GM12865 (cell line): ENCODE results near the gene P2RY8.
"Not testable (repeated sequence)": the region's sequence is repeated elsewhere in the genome, so short reads cannot be mapped to it uniquely, and the experiment has no call there.

Experiments used
- DNase-seq: peaks from one replicate; pipeline ENCODE4 v3.0.0; 2010; ENCODE audit warnings: low read depth
- H3K4me3 ChIP-seq: 2 replicates; pipeline ENCODE4 v1.5.1; 2011; ENCODE audit warnings: mild to moderate bottlenecking, low read depth, low read length, control low read depth
- CTCF ChIP-seq: IDR thresholded peaks from 2 replicates; pipeline ENCODE4 v1.5.1; 2011; ENCODE audit warnings: low read length, control low read depth, low read depth, inconsistent platforms; ENCODE audit not compliant: insufficient read depth; ENCODE audit errors: missing control alignments

P2RY8 gene

DNA sequence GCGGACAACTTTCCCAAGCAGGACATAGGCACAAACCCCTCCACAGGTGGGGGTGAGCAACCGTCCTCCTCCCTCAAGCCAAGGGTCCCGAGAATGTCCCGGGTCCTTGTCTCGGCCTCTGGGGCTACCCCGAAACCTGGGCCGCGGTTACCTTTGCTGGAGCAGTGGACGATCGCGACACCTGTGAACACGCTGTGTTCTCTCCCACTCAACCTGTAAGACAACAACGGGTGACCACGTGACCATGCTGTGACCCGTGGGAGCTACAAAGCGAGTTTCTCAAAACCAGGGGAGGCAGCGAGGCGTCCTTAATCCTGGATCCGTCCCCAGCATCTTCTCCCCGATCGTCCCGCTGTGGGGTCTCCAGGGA lies 102.1 kb downstream of the P2RY8 start:
- no peak for DNase-seq
- no peak overlapping the region for H3K4me3 ChIP-seq
- no peak for TF ChIP-seq CTCF

DNA sequence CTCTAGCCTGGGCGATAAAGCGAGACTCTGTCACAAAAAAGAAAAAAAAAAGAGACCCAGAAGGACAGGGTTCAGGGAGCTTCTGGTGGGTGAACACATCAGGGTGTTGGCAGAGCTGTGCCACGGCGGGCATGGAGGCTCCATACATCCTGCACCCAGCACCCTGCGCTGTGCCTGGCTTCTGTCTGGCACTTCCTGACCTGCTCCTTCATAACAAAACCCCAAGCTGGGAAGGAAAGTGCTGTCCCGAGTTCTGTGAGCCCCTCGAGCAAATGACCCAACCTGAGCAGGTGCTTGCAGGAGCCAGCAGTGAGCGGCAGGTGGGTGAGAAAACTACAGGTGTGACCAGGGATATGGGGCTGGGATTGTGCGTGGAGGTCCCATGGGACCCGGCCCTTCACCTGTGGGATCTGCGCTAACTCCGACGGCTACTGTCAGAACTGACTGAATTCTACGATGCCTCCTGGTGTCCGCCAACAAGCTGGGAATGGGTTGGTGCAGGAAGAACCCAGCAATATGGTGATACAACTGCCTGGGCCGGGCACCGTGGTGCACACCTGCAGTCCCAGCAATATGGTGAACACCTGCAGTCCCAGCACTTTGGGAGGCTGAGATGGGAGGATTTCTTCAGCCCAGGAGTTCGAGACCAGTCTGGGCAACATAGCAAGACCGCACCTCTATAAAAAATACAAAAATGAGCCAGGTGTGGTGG lies 103.2 kb downstream of the P2RY8 start:
- no peak overlapping the region for H3K4me3 ChIP-seq
- no peak for TF ChIP-seq CTCF

DNA sequence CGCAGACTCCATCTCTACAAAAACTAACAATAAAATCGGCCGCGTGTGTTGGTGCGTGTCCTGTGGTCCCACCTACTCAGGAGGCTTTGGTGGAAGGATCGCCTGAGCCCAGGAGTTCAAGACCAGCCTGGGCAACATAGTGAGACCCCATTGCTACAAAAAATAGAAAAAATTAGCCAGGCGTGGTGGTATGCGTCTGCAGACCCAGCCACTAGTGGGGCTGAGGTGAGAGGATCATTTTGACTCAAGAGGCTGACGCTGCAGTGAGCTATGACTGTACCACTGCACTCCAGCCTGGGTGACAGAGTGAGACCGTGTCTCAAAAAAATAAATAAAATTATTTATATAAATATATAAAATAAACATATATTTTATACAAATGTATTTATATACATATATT lies 106.5 kb downstream of the P2RY8 start:
- H3K4me3 ChIP-seq = no peak overlapping the region
- TF ChIP-seq CTCF = no peak
- DNase-seq = no peak

More for the DNA sequence above, 103.2 kb downstream of the P2RY8 start:
- DNase-seq = no peak

GRCh38 chrX:1427756-1428155 lies 109.2 kb downstream of the P2RY8 start:
- TF ChIP-seq CTCF = no peak
- DNase-seq = no peak
- H3K4me3 ChIP-seq = no peak overlapping the region

- not testable (repeated sequence) for DNase-seq, H3K4me3 ChIP-seq
Observed at GRCh38 chrX:1426321-1426720, 110.7 kb downstream of the P2RY8 start.

DNA sequence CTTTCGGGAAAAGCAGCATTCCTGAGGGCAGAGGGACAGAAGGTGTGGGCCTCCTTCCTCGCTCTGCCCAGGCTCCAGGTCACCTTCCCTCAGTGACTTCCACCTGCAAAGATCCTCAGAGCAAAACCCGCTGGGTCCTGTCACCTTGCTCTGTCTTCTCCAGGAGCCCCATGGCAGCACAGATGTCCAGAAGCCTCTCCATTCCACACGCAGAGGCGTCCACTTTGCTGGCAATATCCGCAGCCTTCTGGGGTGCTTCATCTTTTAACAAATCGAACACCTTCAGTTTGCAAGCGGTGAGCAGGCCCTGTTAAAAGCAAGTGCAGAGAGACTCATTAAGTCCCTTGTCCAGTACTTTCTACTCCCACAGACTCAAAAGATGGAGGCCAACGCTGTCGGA lies 111.6 kb downstream of the P2RY8 start:
- TF ChIP-seq CTCF = no peak
- H3K4me3 ChIP-seq = no peak overlapping the region
- DNase-seq = no peak

- DNase-seq = no peak
- H3K4me3 ChIP-seq = no peak overlapping the region
- TF ChIP-seq CTCF = no peak
Observed at GRCh38 chrX:1424147-1424851, 112.7 kb downstream of the P2RY8 start.
